Neural cell (in vitro differentiated cells): Measurements from ENCODE around the gene TRPM4. TPM values are rescaled to one million over a fixed set of nuclear protein-coding genes. Genes with fewer than 3 reads are reported as not detected.

Source experiments
- H2AFZ ChIP-seq: fragments of 200-600, 300-800 bp; sonication (generic), shearing (Covaris generic); 2 replicates; pipeline ENCODE4 v1.6.0; 2014; ENCODE audit warnings: low read depth, mild to moderate bottlenecking, antibody characterized with exemption, low read length, moderate library complexity
- H3F3A ChIP-seq: fragments of 200-600 bp; shearing (Covaris generic); 2 replicates; pipeline ENCODE4 v1.6.1; 2016; ENCODE audit warnings: mild to moderate bottlenecking, moderate library complexity, mixed read lengths, antibody characterized with exemption, low read length; ENCODE audit not compliant: insufficient read depth, poor library complexity, severe bottlenecking
- H3K27ac ChIP-seq: fragments of 200-600, 300-800 bp; sonication (generic), shearing (Covaris generic); 2 replicates; pipeline ENCODE4 v1.5.1; 2014; ENCODE audit warnings: mild to moderate bottlenecking, low read length, moderate library complexity
- H3K27me3 ChIP-seq: fragments of 300-800, 200-600 bp; sonication (generic), shearing (Covaris generic); 2 replicates; pipeline ENCODE4 v1.6.0; 2014; ENCODE audit warnings: mild to moderate bottlenecking, low read depth, low read length, moderate library complexity; ENCODE audit not compliant: insufficient read depth
- H3K36me3 ChIP-seq: fragments of 300-800, 200-600 bp; sonication (generic), shearing (Covaris generic); 2 replicates; pipeline ENCODE4 v1.5.1; 2014; ENCODE audit warnings: mild to moderate bottlenecking, antibody characterized with exemption, low read length, moderate library complexity; ENCODE audit not compliant: insufficient read depth
- H3K4me2 ChIP-seq: fragments of 300-800, 200-600 bp; sonication (generic), shearing (Covaris generic); 2 replicates; pipeline ENCODE4 v1.6.0; 2014; ENCODE audit warnings: mild to moderate bottlenecking, low read length
- H3K4me3 ChIP-seq: fragments of 300-800, 200-600 bp; sonication (generic), shearing (Covaris generic); 2 replicates; pipeline ENCODE4 v1.5.1; 2014; ENCODE audit warnings: mild to moderate bottlenecking, low read length, moderate library complexity
- H3K79me2 ChIP-seq: fragments of 200-600 bp; shearing (Covaris generic); replicated peaks from 2 replicates; pipeline ENCODE4 v1.6.0; 2014; ENCODE audit warnings: mild to moderate bottlenecking, low read length, moderate library complexity; ENCODE audit not compliant: insufficient read depth
- H3K9ac ChIP-seq: fragments of 300-800, 200-600 bp; sonication (generic), shearing (Covaris generic); 2 replicates; pipeline ENCODE4 v1.6.1; 2016; ENCODE audit warnings: mild to moderate bottlenecking, low read length, mixed read lengths
- H3K9me2 ChIP-seq: fragments of 200-600 bp; shearing (Covaris generic); 2 replicates; pipeline ENCODE4 v1.6.1; 2016; ENCODE audit warnings: mild to moderate bottlenecking, low read length, mixed read lengths; ENCODE audit not compliant: insufficient read depth
- H3K9me3 ChIP-seq: fragments of 200-600, 300-800 bp; sonication (generic), shearing (Covaris generic); 2 replicates; pipeline ENCODE4 v1.6.1; 2016; ENCODE audit warnings: mild to moderate bottlenecking, mixed run types, low read length, moderate library complexity, mixed read lengths
- H4K20me1 ChIP-seq: fragments of 200-600 bp; shearing (Covaris generic); 2 replicates; pipeline ENCODE4 v1.6.1; 2016; ENCODE audit warnings: mild to moderate bottlenecking, mixed run types; ENCODE audit not compliant: insufficient read depth
- EP300 ChIP-seq: fragments of 450-650 bp; conservative IDR thresholded peaks from 2 replicates; pipeline ENCODE4 v1.6.1; 2014; ENCODE audit warnings: antibody characterized with exemption, mild to moderate bottlenecking, moderate library complexity; ENCODE audit not compliant: poor library complexity, severe bottlenecking
- EZH2 ChIP-seq: fragments of 200-600, 300-800 bp; shearing (Covaris generic), sonication (generic); IDR thresholded peaks from 2 replicates; pipeline ENCODE4 v1.6.1; 2014; ENCODE audit warnings: antibody characterized with exemption, low read length, borderline replicate concordance, mild to moderate bottlenecking; ENCODE audit not compliant: insufficient read depth, poor library complexity, severe bottlenecking
- MXI1 ChIP-seq: fragments of 450-650 bp; conservative IDR thresholded peaks from 2 replicates; pipeline ENCODE4 v1.6.1; 2014; ENCODE audit warnings: antibody characterized with exemption, mild to moderate bottlenecking; ENCODE audit not compliant: poor library complexity, severe bottlenecking
- POLR2AphosphoS5 ChIP-seq: IDR thresholded peaks from 2 replicates; pipeline ENCODE4 v1.6.1; 2012
- RAD21 ChIP-seq: fragments of 450-650 bp; conservative IDR thresholded peaks from 2 replicates; pipeline ENCODE4 v1.6.1; 2014; ENCODE audit warnings: antibody characterized with exemption, mild to moderate bottlenecking, moderate library complexity
- REST ChIP-seq: IDR thresholded peaks from 2 replicates; pipeline ENCODE4 v1.6.1; 2012; ENCODE audit warnings: borderline replicate concordance
- SMC3 ChIP-seq: fragments of 450-650 bp; conservative IDR thresholded peaks from 2 replicates; pipeline ENCODE4 v1.6.1; 2014; ENCODE audit warnings: antibody characterized with exemption, mild to moderate bottlenecking, moderate library complexity; ENCODE audit not compliant: poor library complexity
- TAF1 ChIP-seq: IDR thresholded peaks from 2 replicates; pipeline ENCODE4 v1.6.1; 2012; ENCODE audit warnings: low read depth
- polyA plus RNA-seq: library from polyadenylated mRNA; depleted of rRNA; stranded (reverse); fragments of >200 nt; gene quantifications from 2 replicates; pipeline ENCODE4 v1.2.3, GENCODE V29; 2014
- TF ChIP-seq, protein P1 (sequence below): fragments of 450-650 bp; IDR thresholded peaks from 2 replicates; pipeline ENCODE4 v1.5.1; 2014; ENCODE audit warnings: antibody characterized with exemption, mild to moderate bottlenecking, moderate library complexity; ENCODE audit not compliant: poor library complexity, severe bottlenecking

TRPM4 gene
- polyA plus RNA-seq, 1 donor from 2014 or later = 42.5 TPM

DNA sequence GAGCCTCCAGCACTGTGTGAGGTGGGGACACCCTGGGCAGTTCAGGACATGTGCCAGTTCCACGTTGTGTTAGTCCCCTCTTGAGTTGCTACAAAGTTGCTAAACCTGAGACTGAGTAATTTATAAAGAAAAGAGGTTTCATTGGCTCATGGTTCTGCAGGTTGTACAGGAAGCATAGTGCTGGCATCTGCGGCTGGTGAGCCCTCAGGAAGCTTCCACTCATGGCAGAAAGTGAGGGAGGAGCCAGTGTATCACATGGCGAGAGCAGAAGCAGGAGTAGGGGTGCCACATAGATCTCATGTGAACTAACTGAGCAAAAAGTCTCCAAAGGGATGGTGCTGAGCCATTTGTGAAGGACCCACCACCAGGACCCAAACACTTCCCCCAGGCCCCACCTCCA, 33.2 kb downstream of the TRPM4 start:
- no peaks in the 10 kb centered on the region for H3K9me3 ChIP-seq
- no peaks in the 10 kb centered on the region for H3K79me2 ChIP-seq
- no peaks in the 10 kb centered on the region for H3K27me3 ChIP-seq
- H3K4me3 ChIP-seq = no peak overlapping the region
- no peak overlapping the region for H3K4me2 ChIP-seq
- H3K9ac ChIP-seq = no peak overlapping the region
- no peaks in the 10 kb centered on the region for H3F3A ChIP-seq
- peaks cover 11% of the 10 kb centered on the region for H3K36me3 ChIP-seq
- H2AFZ ChIP-seq = no peak overlapping the region
- no peaks in the 10 kb centered on the region for H4K20me1 ChIP-seq
- no peaks in the 10 kb centered on the region for H3K9me2 ChIP-seq
- H3K27ac ChIP-seq = no peak overlapping the region
- TF ChIP-seq, protein P1, sequence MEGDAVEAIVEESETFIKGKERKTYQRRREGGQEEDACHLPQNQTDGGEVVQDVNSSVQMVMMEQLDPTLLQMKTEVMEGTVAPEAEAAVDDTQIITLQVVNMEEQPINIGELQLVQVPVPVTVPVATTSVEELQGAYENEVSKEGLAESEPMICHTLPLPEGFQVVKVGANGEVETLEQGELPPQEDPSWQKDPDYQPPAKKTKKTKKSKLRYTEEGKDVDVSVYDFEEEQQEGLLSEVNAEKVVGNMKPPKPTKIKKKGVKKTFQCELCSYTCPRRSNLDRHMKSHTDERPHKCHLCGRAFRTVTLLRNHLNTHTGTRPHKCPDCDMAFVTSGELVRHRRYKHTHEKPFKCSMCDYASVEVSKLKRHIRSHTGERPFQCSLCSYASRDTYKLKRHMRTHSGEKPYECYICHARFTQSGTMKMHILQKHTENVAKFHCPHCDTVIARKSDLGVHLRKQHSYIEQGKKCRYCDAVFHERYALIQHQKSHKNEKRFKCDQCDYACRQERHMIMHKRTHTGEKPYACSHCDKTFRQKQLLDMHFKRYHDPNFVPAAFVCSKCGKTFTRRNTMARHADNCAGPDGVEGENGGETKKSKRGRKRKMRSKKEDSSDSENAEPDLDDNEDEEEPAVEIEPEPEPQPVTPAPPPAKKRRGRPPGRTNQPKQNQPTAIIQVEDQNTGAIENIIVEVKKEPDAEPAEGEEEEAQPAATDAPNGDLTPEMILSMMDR = no peak
- no peak for TF ChIP-seq REST
- no peak for TF ChIP-seq EZH2
- TF ChIP-seq MXI1 = no peak
- no peak for TF ChIP-seq POLR2AphosphoS5
- no peak for TF ChIP-seq SMC3
- no peak for TF ChIP-seq EP300
- TF ChIP-seq TAF1 = no peak
- no peak for TF ChIP-seq RAD21

DNA sequence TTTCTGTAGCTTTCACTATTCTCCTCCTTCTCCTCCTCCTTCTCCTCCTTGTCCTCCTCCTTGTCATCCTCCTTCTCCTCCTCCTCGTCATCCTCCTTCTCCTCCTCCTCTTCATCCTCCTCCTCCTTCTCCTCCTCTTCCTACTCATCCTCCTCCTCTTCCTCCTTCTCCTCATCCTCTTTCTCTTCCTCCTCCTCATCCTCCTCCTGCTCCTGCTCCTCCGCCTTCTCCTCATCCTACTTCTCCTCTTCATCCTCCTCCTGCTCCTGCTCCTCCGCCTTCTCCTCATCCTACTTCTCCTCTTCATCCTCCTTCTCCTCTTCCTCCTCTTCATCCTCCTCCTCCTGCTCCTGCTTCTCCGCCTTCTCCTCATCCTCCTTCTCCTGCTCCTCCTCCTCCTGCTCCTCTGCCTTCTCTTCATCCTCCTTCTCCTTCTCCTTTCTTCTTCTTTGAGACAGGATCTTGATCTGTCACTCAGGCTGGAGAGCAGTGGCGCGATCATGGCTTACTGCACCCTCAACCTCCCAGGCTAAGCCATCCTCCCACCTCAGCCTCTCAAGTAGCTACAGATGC, 36.3 kb downstream of the TRPM4 start:
- H3K27me3 ChIP-seq = no peaks in the 10 kb centered on the region
- no peak overlapping the region for H2AFZ ChIP-seq
- no peak overlapping the region for H3K4me2 ChIP-seq
- no peaks in the 10 kb centered on the region for H3F3A ChIP-seq
- TF ChIP-seq MXI1 (no peak), EP300 (no peak)
- peaks cover 11% of the 10 kb centered on the region for H3K36me3 ChIP-seq
- H3K79me2 ChIP-seq = no peaks in the 10 kb centered on the region
- H3K9me3 ChIP-seq = no peaks in the 10 kb centered on the region
- H3K4me3 ChIP-seq = no peak overlapping the region
- H4K20me1 ChIP-seq = no peaks in the 10 kb centered on the region
- no peak overlapping the region for H3K9ac ChIP-seq
- H3K27ac ChIP-seq = no peak overlapping the region
- no peaks in the 10 kb centered on the region for H3K9me2 ChIP-seq
